RWPE2 (cell line): Measurements from ENCODE around the gene ACSF3.

ENCODE experiments used
- ATAC-seq: fragments of 200-7000 bp; cut with Tn5 transposase; 3 replicates; pipeline ENCODE4 v1.9.1; 2021; ENCODE audit warnings: low read depth
- DNase-seq: peaks from one replicate; pipeline ENCODE4 v3.0.0-alpha.2; 2020; ENCODE audit warnings: low spot score
- H3K27ac ChIP-seq: fragments of 450-650 bp; 2 replicates; pipeline ENCODE4 v1.5.1; 2017; ENCODE audit warnings: mild to moderate bottlenecking; ENCODE audit not compliant: poor library complexity, severe bottlenecking
- H3K27me3 ChIP-seq: fragments of 250-450 bp; sonication (Bioruptor Pico); 2 replicates; pipeline ENCODE4 v1.5.1; 2021; ENCODE audit warnings: mild to moderate bottlenecking, moderate library complexity; ENCODE audit not compliant: insufficient read depth, poor library complexity, severe bottlenecking
- H3K36me3 ChIP-seq: fragments of 250-450 bp; sonication (Bioruptor Pico); 2 replicates; pipeline ENCODE4 v1.5.1; 2020; ENCODE audit warnings: low read depth, mild to moderate bottlenecking, moderate library complexity
- H3K4me1 ChIP-seq: fragments of 250-450 bp; sonication (Bioruptor Pico); 2 replicates; pipeline ENCODE4 v1.5.1; 2021; ENCODE audit warnings: mild to moderate bottlenecking, moderate library complexity; ENCODE audit not compliant: insufficient read depth, poor library complexity, severe bottlenecking
- H3K4me3 ChIP-seq: fragments of 250-450 bp; sonication (Bioruptor Pico); 2 replicates; pipeline ENCODE4 v1.5.1; 2021; ENCODE audit warnings: mild to moderate bottlenecking, moderate library complexity; ENCODE audit not compliant: severe bottlenecking
- H3K9me3 ChIP-seq: fragments of 250-450 bp; sonication (Bioruptor Pico); 2 replicates; pipeline ENCODE4 v1.5.1; 2021; ENCODE audit warnings: mild to moderate bottlenecking, moderate library complexity; ENCODE audit not compliant: severe bottlenecking
- TF ChIP-seq, protein P1 (sequence below): fragments of 450-650 bp; IDR thresholded peaks from one replicate; pipeline ENCODE4 v1.5.1; 2017; ENCODE audit warnings: mild to moderate bottlenecking, moderate library complexity; ENCODE audit not compliant: poor library complexity, severe bottlenecking

The ACSF3 gene

GRCh38 chr16:89098767-89099430 is 5.2 kb downstream of the ACSF3 start:
- no peak overlapping the region for H3K27ac ChIP-seq
- H3K36me3 ChIP-seq, result peaks cover 37% of the 10 kb centered on the region
- ATAC-seq, result no peak
- no peak for DNase-seq
- TF ChIP-seq, protein P1, sequence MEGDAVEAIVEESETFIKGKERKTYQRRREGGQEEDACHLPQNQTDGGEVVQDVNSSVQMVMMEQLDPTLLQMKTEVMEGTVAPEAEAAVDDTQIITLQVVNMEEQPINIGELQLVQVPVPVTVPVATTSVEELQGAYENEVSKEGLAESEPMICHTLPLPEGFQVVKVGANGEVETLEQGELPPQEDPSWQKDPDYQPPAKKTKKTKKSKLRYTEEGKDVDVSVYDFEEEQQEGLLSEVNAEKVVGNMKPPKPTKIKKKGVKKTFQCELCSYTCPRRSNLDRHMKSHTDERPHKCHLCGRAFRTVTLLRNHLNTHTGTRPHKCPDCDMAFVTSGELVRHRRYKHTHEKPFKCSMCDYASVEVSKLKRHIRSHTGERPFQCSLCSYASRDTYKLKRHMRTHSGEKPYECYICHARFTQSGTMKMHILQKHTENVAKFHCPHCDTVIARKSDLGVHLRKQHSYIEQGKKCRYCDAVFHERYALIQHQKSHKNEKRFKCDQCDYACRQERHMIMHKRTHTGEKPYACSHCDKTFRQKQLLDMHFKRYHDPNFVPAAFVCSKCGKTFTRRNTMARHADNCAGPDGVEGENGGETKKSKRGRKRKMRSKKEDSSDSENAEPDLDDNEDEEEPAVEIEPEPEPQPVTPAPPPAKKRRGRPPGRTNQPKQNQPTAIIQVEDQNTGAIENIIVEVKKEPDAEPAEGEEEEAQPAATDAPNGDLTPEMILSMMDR, result no peak
- no peak overlapping the region for H3K4me3 ChIP-seq
- H3K4me1 ChIP-seq, result no peaks in the 10 kb centered on the region
- H3K27me3 ChIP-seq, result no peaks in the 10 kb centered on the region
- H3K9me3 ChIP-seq, result no peaks in the 10 kb centered on the region

- Histone ChIP-seq H3K4me1 (no peaks in the 10 kb centered on the region), H3K27me3 (no peaks in the 10 kb centered on the region), H3K36me3 (peaks cover 47% of the 10 kb centered on the region), H3K9me3 (no peaks in the 10 kb centered on the region), H3K27ac (no peak overlapping the region), H3K4me3 (no peak overlapping the region)
- DNase-seq (no peak), ATAC-seq (no peak)
- TF ChIP-seq, protein P1, result no peak
These were observed 6.3 kb downstream of the ACSF3 start for GRCh38 chr16:89099905-89100304.

GRCh38 chr16:89100601-89101302 is 7.1 kb downstream of the ACSF3 start:
- TF ChIP-seq, protein P1, result no peak
- H3K4me3 ChIP-seq, result no peak overlapping the region
- H3K27ac ChIP-seq, result no peak overlapping the region
- ATAC-seq (no peak), DNase-seq (no peak)
- H3K36me3 ChIP-seq, result peaks cover 48% of the 10 kb centered on the region
- H3K27me3 ChIP-seq, result no peaks in the 10 kb centered on the region
- H3K9me3 ChIP-seq, result no peaks in the 10 kb centered on the region
- no peaks in the 10 kb centered on the region for H3K4me1 ChIP-seq

DNA sequence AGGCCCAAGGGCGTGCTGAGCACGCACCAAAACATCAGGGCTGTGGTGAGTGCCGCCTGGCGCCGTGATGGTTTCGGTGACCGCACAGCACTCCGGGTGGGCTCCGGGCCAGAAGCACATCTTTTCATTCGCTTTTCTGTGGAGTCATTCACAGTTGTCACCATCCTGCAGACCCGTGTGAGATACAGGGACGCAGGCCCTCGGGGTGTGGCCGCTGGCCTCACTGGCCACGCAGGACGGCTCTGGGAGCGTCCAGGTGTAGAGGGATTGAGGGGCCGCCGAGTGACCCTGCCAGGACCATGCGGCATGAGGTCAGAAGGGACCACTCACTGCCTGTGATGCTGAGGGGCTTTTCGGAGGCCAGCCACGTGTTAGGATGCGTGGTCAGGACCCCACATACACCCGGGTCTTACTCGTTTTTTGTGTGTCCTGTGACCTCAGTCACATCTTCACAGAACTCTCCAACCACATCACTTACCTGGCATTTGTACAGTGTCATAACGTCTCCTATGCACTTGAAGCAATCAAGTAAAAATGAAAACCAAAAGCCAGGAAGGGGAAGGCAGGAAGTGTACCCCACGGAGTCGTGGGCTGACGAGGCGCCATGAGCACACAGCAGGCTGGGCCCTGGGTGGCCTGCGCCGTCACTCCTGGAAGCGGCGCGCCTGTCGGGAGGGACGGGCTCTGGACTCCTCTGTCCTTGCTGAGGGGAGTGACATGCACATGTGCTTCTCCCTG is 7.8 kb downstream of the ACSF3 start:
- Histone ChIP-seq H3K36me3 (peaks cover 48% of the 10 kb centered on the region), H3K4me3 (no peak overlapping the region)
- ATAC-seq, result no peak

More for the DNA sequence above, 7.8 kb downstream of the ACSF3 start:
- no peak overlapping the region for H3K27ac ChIP-seq
- no peaks in the 10 kb centered on the region for H3K27me3 ChIP-seq
- H3K9me3 ChIP-seq, result no peaks in the 10 kb centered on the region
- TF ChIP-seq, protein P1, result no peak
- H3K4me1 ChIP-seq, result no peaks in the 10 kb centered on the region
- no peak for DNase-seq
